K562 (cell line): Measurements from ENCODE around the gene FAM3C. TPM values are rescaled to one million over a fixed set of nuclear protein-coding genes. Genes with fewer than 3 reads are reported as not detected.

Source experiments
- ATAC-seq: fragments of 200-7000 bp; cut with Tn5 transposase; 3 replicates; pipeline ENCODE4 v1.9.1; 2020; ENCODE audit warnings: moderate library complexity
- BruUV-seq: library from RNA; stranded (reverse); fragments of 400-500 nt; replicated peaks from 2 replicates; lab custom pipeline; 2021; lab: Mats Ljungman, UMichigan
- CTCF ChIA-PET: fragments of 300-600 bp; formaldehyde crosslinking; extraction: SDS; loops from one replicate; lab custom pipeline; 2021; ENCODE audit warnings: low intra/inter-chr PET ratio; lab: Yijun Ruan, JAX
- POLR2A ChIA-PET: fragments of 300-600, 350-650 bp; sonication (Branson Sonifier 250); formaldehyde crosslinking; extraction: SDS; loops from one replicate; lab custom pipeline; 2021; ENCODE audit warnings: antibody characterized with exemption, inconsistent platforms; lab: Yijun Ruan, JAX
- DNase-seq, 4 experiments: peaks; one replicate each; pipeline versions ENCODE4 v3.0.0 to v3.0.0-alpha.2; 2011 to 2018; ENCODE audit warnings: low spot score in 3 of 4, mixed read lengths in 3 of 4; ENCODE audit errors: extremely low read depth in 1 of 4
- FAIRE-seq: peaks from 2 replicates; lab custom pipeline; 2011; peaks lifted over from hg19 to GRCh38; lab: Jason Lieb, UNC
- H2AFZ ChIP-seq: 2 replicates; pipeline ENCODE4 v1.6.0; 2011; ENCODE audit warnings: low read depth, low read length, control low read depth, inconsistent platforms
- H3K27ac ChIP-seq: fragments of 200-600 bp; 3 replicates; pipeline ENCODE4 v1.8.0; 2011; ENCODE audit warnings: low read depth, mild to moderate bottlenecking, control low read depth, inconsistent platforms, low read length, moderate library complexity, mixed read lengths; ENCODE audit errors: extremely low read depth
- H3K27me3 ChIP-seq, 2 experiments: fragments of 300-600 bp in 1 of 2; 2 replicates in 1 of 2; 3 replicates in 1 of 2; pipeline versions ENCODE4 v1.6.0 to v1.8.0; 2011; ENCODE audit warnings: inconsistent platforms in 2 of 2, low read length in 2 of 2, mild to moderate bottlenecking in 1 of 2, mixed read lengths in 1 of 2, moderate library complexity in 1 of 2; ENCODE audit not compliant: control insufficient read depth in 2 of 2, insufficient read depth in 2 of 2
- H3K36me3 ChIP-seq: fragments of 300-600 bp; 3 replicates; pipeline ENCODE4 v1.8.0; 2011; ENCODE audit warnings: mild to moderate bottlenecking, low read length, inconsistent platforms; ENCODE audit not compliant: control insufficient read depth, insufficient read depth
- H3K4me1 ChIP-seq, 2 experiments: fragments of 200-600 bp in 1 of 2; replicated peaks in 1 of 2; 2 replicates in 1 of 2; 3 replicates in 1 of 2; pipeline versions ENCODE4 v1.5.1 to v1.8.0; 2011; ENCODE audit warnings: inconsistent platforms in 2 of 2, low read length in 2 of 2, mild to moderate bottlenecking in 1 of 2, mixed read lengths in 1 of 2, moderate library complexity in 1 of 2; ENCODE audit not compliant: control insufficient read depth in 2 of 2, insufficient read depth in 2 of 2
- H3K4me2 ChIP-seq: 2 replicates; pipeline ENCODE4 v1.6.1; 2011; ENCODE audit warnings: low read length, control low read depth, inconsistent platforms, mixed read lengths; ENCODE audit not compliant: insufficient read depth
- H3K4me3 ChIP-seq: fragments of 200-600 bp; sonication (generic), shearing (Covaris generic); 2 replicates; pipeline ENCODE4 v1.5.1; 2016; ENCODE audit warnings: control low read depth, inconsistent platforms
- H3K79me2 ChIP-seq: fragments of 200-600 bp; 3 replicates; pipeline ENCODE4 v1.8.0; 2011; ENCODE audit warnings: low read length, inconsistent platforms; ENCODE audit not compliant: control insufficient read depth, insufficient read depth
- H3K9ac ChIP-seq, 2 experiments: 2 replicates each; pipeline versions ENCODE4 v1.6.0 to v1.6.1; 2011; ENCODE audit warnings: low read depth in 2 of 2, low read length in 2 of 2, control low read depth in 1 of 2, inconsistent platforms in 1 of 2, mild to moderate bottlenecking in 1 of 2, mixed read lengths in 1 of 2; ENCODE audit not compliant: insufficient read depth in 1 of 2
- H3K9me1 ChIP-seq: one replicate; pipeline ENCODE4 v1.6.0; 2011; ENCODE audit warnings: inconsistent platforms, mild to moderate bottlenecking, low read length, moderate library complexity; ENCODE audit not compliant: control insufficient read depth, insufficient read depth
- H3K9me3 ChIP-seq: replicated peaks from 2 replicates; pipeline ENCODE4 v1.5.1; 2011; ENCODE audit warnings: low read depth, low read length, inconsistent platforms; ENCODE audit not compliant: control insufficient read depth, insufficient read depth
- H4K20me1 ChIP-seq: replicated peaks from 2 replicates; pipeline ENCODE4 v1.6.1; 2011; ENCODE audit warnings: low read length, inconsistent platforms, mixed read lengths; ENCODE audit not compliant: control insufficient read depth, insufficient read depth
- GTF2B ChIP-seq: IDR thresholded peaks from 2 replicates; pipeline ENCODE4 v1.6.1; 2011; ENCODE audit not compliant: insufficient read length; ENCODE audit errors: extremely low read depth
- MGA ChIP-seq: fragments of 450-650 bp; IDR thresholded peaks from 2 replicates; pipeline ENCODE4 v1.6.1; 2016; ENCODE audit warnings: mild to moderate bottlenecking, moderate library complexity
- NFIC ChIP-seq: fragments of 450-650 bp; IDR thresholded peaks from 2 replicates; pipeline ENCODE4 v1.6.1; 2017; ENCODE audit warnings: mild to moderate bottlenecking, inconsistent platforms
- WGBS: fragments of 100-300 bp; shearing (Covaris generic); methylation state at CpG from one replicate; pipeline ENCODE4 v1.1.6; 2016; ENCODE audit warnings: low coverage, mixed read lengths; ENCODE audit not compliant: insufficient coverage; ENCODE audit errors: missing lambda C conversion rate; 5-methylcytosine and 5-hydroxymethylcytosine counted together
- in situ Hi-C: fragments of 300-500 bp; cut with MboI; formaldehyde crosslinking; loops from 4 replicates; pipeline ENCODE4 v1.15.0; 2018; ENCODE audit warnings: inconsistent platforms, mixed read lengths
- intact Hi-C: fragments of 100-400 bp; cut with micrococcal nuclease; formaldehyde crosslinking; loops from 2 replicates; pipeline ENCODE4 v1.14.2; 2022
- polyA plus RNA-seq, 8 experiments: library from polyadenylated mRNA; depleted of rRNA in 4 of 8; stranded (reverse) in 5 of 8; unstranded in 3 of 8; fragments of >200 nt; fragmentation: Nextera tagmentation in 2 of 8; fragmentation: Illumina TruSeq in 1 of 8; extraction: Ambion mirVana in 2 of 8; extraction: Trizol in 1 of 8; gene quantifications; 2 replicates each; pipeline versions ENCODE4 v1.2.1 to v1.2.3, GENCODE V29; 2011 to 2014; ENCODE audit warnings: inconsistent platforms in 1 of 8, missing spikeins in 1 of 8
- total RNA-seq, 7 experiments: library from RNA; depleted of rRNA in 6 of 7; stranded (reverse); fragments of >200 nt in 6 of 7; fragmentation: Illumina TruSeq in 2 of 7; extraction: Trizol in 2 of 7; gene quantifications; 2 replicates each; pipeline versions ENCODE4 v1.2.1 to v1.2.3, GENCODE V29; 2011 to 2021; ENCODE audit warnings: low replicate concordance in 1 of 7

Gene FAM3C
- total and polyA plus RNA-seq, 9 of the 15 experiments (the other 6 are each of a cell fraction or from before 2014, with no cell fraction given), result 10.6 to 42.6 (median 30.0) TPM

- no peak overlapping the region for H3K4me3 ChIP-seq
- BruUV-seq, result no TSS peak
- no peak for ATAC-seq
- H3K4me2 ChIP-seq, result no peak overlapping the region
- in situ Hi-C loops, result no loop called here
- H3K9me1 ChIP-seq, result no peaks in the 10 kb centered on the region
- no peak overlapping the region for H3K9ac ChIP-seq
- no peak for DNase-seq
- no peaks in the 10 kb centered on the region for H3K9me3 ChIP-seq
- POLR2A ChIA-PET, result interaction anchor here (0.6 to 1.6 kb wide), 3 partner anchors 11 to 266 kb away, joined by 3 to 5 read pairs (median 3); no protein-coding TSS in a partner anchor
- intact Hi-C loops, result no loop called here
- no peak overlapping the region for H2AFZ ChIP-seq
- H3K27me3 ChIP-seq, result no peaks in the 10 kb centered on the region
- 0 out of 2 replicates have a peak, but pooled peaks have one; percentile 36 for TF ChIP-seq NFIC
- no peak for TF ChIP-seq GTF2B
- TF ChIP-seq, all 486 proteins: peak for 1
- Histone ChIP-seq H4K20me1 (no peaks in the 10 kb centered on the region), H3K36me3 (no peaks in the 10 kb centered on the region), H3K79me2 (no peaks in the 10 kb centered on the region), H3K4me1 (no peaks in the 10 kb centered on the region), H3K27ac (no peak overlapping the region)
- no peak for FAIRE-seq
- CTCF ChIA-PET, result no interaction called here
Observed at GRCh38 chr7:121341933-121342332, 54.2 kb downstream of the FAM3C start.

DNA sequence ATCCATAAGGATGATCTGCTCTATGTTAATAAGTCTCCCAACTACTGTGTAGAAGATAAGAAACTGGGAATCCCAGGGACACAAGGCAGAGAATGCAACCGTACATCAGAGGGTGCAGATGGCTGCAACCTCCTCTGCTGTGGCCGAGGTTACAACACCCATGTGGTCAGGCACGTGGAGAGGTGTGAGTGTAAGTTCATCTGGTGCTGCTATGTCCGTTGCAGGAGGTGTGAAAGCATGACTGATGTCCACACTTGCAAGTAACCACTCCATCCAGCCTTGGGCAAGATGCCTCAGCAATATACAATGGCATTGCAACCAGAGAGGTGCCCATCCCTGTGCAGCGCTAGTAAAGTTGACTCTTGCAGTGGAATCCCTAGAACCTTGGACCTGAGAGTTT is 57.0 kb downstream of the FAM3C start:
- POLR2A ChIA-PET, result no interaction called here
- peak; percentile 49 for TF ChIP-seq MGA

More for the DNA sequence above, 57.0 kb downstream of the FAM3C start:
- Histone ChIP-seq H3K4me1 (no peaks in the 10 kb centered on the region), H3K79me2 (no peaks in the 10 kb centered on the region), H2AFZ (no peak overlapping the region), H3K4me2 (no peak overlapping the region), H4K20me1 (0 out of 2 replicates have a peak, but pooled peaks cover 3% of the 10 kb centered on the region), H3K9me1 (no peaks in the 10 kb centered on the region), H3K4me3 (no peak overlapping the region), H3K27me3 (peaks cover 0 to 15% of the 10 kb centered on the region in 2 experiments; a peak in 2 of 5 replicates), H3K9ac (no peak overlapping the region), H3K27ac (no peak overlapping the region), H3K9me3 (no peaks in the 10 kb centered on the region), H3K36me3 (no peaks in the 10 kb centered on the region)
- ATAC-seq (peak; percentile 30), DNase-seq (no peak), FAIRE-seq (no peak)
- in situ Hi-C loops, result no loop called here
- WGBS, result 19% methylated on average over 5 of the region's 5 CpGs
- no TSS peak for BruUV-seq
- CTCF ChIA-PET, result no interaction called here
- intact Hi-C loops, result loop anchor here (5.0 to 10.0 kb wide), 5 partner anchors 212 to 656 kb away; partner anchors contain the start of gene CPED1
